Thoracic aorta (tissue), 2 donors: Measurements from ENCODE around the gene CCL18. TPM values are rescaled to one million over a fixed set of nuclear protein-coding genes. Genes with fewer than 3 reads are reported as not detected.

Experiments
- ATAC-seq: fragments of 150-250 bp; one replicate; pipeline ENCODE4 v1.8.0; 2017; ENCODE audit warnings: low read depth; ENCODE audit not compliant: insufficient number of reproducible peaks, low FRiP score
- DNase-seq: peaks from one replicate; pipeline ENCODE4 v3.0.0-alpha.2; 2020; ENCODE audit warnings: low spot score
- H3K27ac ChIP-seq, 2 donors: fragments of 200-600 bp; sonication (generic); 1 replicate in 1 of 2; 2 replicates in 1 of 2; pipeline ENCODE4 v1.5.1; 2016; ENCODE audit warnings: mild to moderate bottlenecking in 2 of 2, moderate library complexity in 2 of 2
- H3K27me3 ChIP-seq: fragments of 200-600 bp; sonication (generic); replicated peaks from 2 replicates; pipeline ENCODE4 v1.6.0; 2016; ENCODE audit warnings: mild to moderate bottlenecking; ENCODE audit not compliant: insufficient read depth
- H3K36me3 ChIP-seq: fragments of 200-600 bp; sonication (generic); one replicate; pipeline ENCODE4 v1.5.1; 2016
- H3K4me1 ChIP-seq, 2 donors: fragments of 200-600 bp; sonication (generic); 1 replicate in 1 of 2; 2 replicates in 1 of 2; pipeline versions ENCODE4 v1.5.1 to v1.6.0; 2016; ENCODE audit warnings: low read depth in 2 of 2, mild to moderate bottlenecking in 1 of 2; ENCODE audit not compliant: control insufficient read depth in 1 of 2
- H3K4me3 ChIP-seq: fragments of 200-600 bp; sonication (generic); 2 replicates; pipeline ENCODE4 v1.5.1; 2016; ENCODE audit warnings: mild to moderate bottlenecking
- H3K9me3 ChIP-seq: fragments of 200-600 bp; sonication (generic); 2 replicates; pipeline ENCODE4 v1.5.1; 2016
- CTCF ChIP-seq: fragments of 200-600 bp; sonication (generic); IDR thresholded peaks from one replicate; pipeline ENCODE4 v1.5.1; 2019; ENCODE audit warnings: antibody characterized with exemption
- total RNA-seq, 2 donors: library from RNA; depleted of rRNA; stranded (reverse); fragments of >200 nt; gene quantifications; one replicate each; pipeline versions ENCODE4 v1.1.0 to v1.2.3, GENCODE V29; 2016

The CCL18 gene
- total RNA-seq, 2 donors from 2014 or later: 7.7 to 22.8 TPM

GRCh38 chr17:36019423-36019822 is 44.6 kb upstream of the CCL18 start:
- ATAC-seq: no peak
- H3K9me3 ChIP-seq: no peaks in the 10 kb centered on the region
- no peaks in the 10 kb centered on the region for H3K4me1 ChIP-seq
- TF ChIP-seq CTCF: no peak
- H3K36me3 ChIP-seq: no peaks in the 10 kb centered on the region
- no peak for DNase-seq
- H3K27me3 ChIP-seq: no peaks in the 10 kb centered on the region
- no peak overlapping the region for H3K27ac ChIP-seq
- no peak overlapping the region for H3K4me3 ChIP-seq

GRCh38 chr17:36024106-36024869 is 39.8 kb upstream of the CCL18 start:
- Histone ChIP-seq H3K27me3 (no peaks in the 10 kb centered on the region), H3K27ac (no peak overlapping the region), H3K9me3 (no peaks in the 10 kb centered on the region), H3K4me3 (no peak overlapping the region), H3K4me1 (no peaks in the 10 kb centered on the region), H3K36me3 (no peaks in the 10 kb centered on the region)
- ATAC-seq (no peak), DNase-seq (no peak)
- TF ChIP-seq CTCF: no peak

GRCh38 chr17:36027761-36028160 is 36.3 kb upstream of the CCL18 start:
- Histone ChIP-seq H3K4me1 (no peaks in the 10 kb centered on the region), H3K36me3 (no peaks in the 10 kb centered on the region), H3K4me3 (no peak overlapping the region), H3K27me3 (no peaks in the 10 kb centered on the region), H3K9me3 (no peaks in the 10 kb centered on the region), H3K27ac (no peak overlapping the region)
- DNase-seq: no peak
- ATAC-seq: no peak
- no peak for TF ChIP-seq CTCF

- TF ChIP-seq CTCF: no peak
- Histone ChIP-seq H3K27me3 (no peaks in the 10 kb centered on the region), H3K36me3 (no peaks in the 10 kb centered on the region), H3K4me3 (no peak overlapping the region), H3K9me3 (no peaks in the 10 kb centered on the region), H3K27ac (no peak overlapping the region), H3K4me1 (no peaks in the 10 kb centered on the region)
- no peak for ATAC-seq
- DNase-seq: no peak
These were observed 33.1 kb upstream of the CCL18 start for GRCh38 chr17:36030956-36031355.

- no peak overlapping the region for H3K27ac ChIP-seq
- no peak for TF ChIP-seq CTCF
- ATAC-seq: no peak
These were observed 29.9 kb upstream of the CCL18 start for GRCh38 chr17:36034127-36034526.

More at GRCh38 chr17:36034127-36034526, 29.9 kb upstream of the CCL18 start:
- DNase-seq: no peak
- Histone ChIP-seq H3K4me3 (no peak overlapping the region), H3K9me3 (no peaks in the 10 kb centered on the region), H3K4me1 (no peaks in the 10 kb centered on the region), H3K36me3 (no peaks in the 10 kb centered on the region), H3K27me3 (no peaks in the 10 kb centered on the region)
